ENCODE results near the gene EVA1A.

DNA sequence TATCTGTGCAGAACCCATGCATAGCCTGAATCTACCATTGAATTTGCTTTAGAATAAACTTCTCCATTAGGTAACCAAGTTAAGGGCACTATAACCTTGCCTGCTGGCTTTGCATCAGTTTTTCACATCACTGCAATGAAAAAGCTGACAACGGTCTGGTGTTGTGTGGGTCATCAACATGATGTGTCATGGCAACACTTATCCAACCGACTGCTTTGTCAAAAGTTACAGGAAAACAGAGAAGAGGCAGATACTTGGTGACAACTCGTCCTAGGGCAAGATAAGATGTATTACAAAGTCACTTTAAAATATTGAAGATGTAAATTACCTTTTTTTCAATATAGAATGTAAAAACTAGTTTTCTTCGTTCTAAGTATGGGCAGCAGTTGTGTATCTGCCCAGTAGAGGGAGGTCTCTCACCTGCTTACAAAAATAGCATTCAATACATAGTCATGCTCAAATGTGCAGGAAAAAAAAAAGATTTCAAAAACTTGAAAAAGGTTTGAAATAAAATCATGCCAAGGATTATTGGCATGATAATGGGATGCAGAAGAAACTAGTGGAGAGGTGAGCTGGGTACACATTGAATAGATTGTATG, 96.3 kb downstream of the EVA1A start:
- TF ChIP-seq, protein P1, sequence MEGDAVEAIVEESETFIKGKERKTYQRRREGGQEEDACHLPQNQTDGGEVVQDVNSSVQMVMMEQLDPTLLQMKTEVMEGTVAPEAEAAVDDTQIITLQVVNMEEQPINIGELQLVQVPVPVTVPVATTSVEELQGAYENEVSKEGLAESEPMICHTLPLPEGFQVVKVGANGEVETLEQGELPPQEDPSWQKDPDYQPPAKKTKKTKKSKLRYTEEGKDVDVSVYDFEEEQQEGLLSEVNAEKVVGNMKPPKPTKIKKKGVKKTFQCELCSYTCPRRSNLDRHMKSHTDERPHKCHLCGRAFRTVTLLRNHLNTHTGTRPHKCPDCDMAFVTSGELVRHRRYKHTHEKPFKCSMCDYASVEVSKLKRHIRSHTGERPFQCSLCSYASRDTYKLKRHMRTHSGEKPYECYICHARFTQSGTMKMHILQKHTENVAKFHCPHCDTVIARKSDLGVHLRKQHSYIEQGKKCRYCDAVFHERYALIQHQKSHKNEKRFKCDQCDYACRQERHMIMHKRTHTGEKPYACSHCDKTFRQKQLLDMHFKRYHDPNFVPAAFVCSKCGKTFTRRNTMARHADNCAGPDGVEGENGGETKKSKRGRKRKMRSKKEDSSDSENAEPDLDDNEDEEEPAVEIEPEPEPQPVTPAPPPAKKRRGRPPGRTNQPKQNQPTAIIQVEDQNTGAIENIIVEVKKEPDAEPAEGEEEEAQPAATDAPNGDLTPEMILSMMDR (conservative IDR thresholded peaks at IDR 0.05; ENCODE audit: low read length) = peak; percentile 80
- no peak for TF ChIP-seq EZH2phosphoT487 (IDR thresholded peaks at IDR 0.05; ENCODE audit: borderline replicate concordance)
